ENCODE results near the gene USP31.

USP31 gene

DNA sequence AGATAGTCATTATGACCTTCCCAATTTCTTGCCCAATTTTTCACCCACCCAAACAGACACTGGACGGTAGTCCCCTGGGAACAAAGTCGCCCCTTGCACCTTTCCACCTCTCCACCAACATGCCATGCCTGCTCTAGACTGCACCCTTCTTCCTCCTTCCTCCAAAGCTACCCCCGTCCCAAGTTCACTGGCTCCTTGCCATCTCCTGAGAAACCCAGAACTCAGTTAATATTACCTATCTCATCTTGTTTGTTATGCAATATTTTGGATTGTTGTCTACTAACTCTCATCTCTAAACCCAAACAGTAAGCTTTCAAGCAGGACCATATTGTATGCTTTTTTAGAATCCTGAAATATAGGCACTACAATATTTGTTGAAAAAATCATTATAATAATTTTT lies 63.3 kb downstream of the USP31 start:
- no peak for DNase-seq

DNA sequence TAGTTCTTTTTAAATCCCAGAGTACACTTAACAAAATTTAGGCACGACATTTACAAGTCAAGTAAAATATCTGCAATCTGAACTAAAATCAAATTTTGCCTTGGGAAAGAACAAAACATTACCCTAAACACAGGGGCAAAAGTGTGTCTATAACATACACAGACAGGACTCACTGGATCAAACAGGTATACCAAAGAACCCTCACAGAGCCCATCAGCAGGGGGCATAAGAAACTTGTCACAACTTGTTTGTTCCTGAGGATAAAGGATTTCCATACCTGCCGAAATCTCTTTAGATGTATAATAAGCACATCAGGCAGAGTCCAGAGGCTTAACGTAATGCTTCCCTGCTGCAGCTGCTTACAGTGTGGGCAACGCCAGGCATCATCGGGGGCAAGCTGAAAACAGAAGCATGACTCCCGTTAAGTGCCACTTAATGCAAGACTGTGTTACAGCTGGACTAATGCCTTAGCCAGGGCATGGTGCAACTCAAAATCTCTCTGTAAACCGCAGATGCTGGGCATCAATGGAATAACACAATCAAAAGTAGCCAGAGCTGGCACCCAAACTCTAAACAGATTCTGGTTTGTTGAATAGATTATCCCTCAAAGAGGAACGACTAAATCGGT lies 67.0 kb downstream of the USP31 start:
- no peak for DNase-seq

DNA sequence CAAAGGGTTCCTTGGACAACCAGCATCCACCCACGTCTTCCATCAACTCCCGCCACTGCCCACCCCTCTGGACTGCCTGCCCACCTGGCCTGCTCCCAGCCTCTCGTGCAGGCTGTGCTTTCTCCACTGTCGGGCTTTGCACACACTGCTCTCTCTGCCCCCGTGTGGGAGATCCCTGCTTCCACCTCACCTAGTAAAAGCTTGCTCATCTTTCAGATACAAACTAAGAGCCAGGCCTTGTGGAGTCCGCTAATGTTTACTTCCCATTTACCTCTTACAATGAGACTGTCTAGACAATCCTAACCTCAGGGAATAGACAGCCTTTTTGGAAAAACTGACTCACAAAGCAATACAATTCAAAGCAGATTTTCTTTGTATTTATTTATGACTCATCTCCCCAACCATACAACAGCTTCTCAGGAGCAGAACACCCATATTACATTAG lies 67.6 kb downstream of the USP31 start:
- no peak for DNase-seq

DNA sequence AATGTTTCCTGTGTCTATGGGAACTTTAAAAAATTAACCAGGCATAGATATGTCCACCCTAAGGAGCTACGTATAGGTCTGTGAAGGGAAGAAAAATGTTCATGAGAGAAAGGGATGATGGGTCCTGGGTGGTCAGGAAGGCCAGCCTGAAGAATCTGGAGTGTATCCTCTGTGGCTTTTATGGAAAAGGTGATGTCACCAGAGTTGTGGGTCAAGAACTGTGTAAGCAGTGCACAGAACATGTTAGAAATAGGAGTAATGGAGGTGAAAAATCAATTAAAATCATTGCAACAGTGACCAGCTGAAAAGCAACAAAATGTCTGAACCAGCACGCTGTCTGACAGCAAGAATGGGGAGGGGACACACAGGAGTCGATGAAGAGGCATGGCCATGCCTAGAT lies 68.5 kb downstream of the USP31 start:
- no peak for DNase-seq

DNA sequence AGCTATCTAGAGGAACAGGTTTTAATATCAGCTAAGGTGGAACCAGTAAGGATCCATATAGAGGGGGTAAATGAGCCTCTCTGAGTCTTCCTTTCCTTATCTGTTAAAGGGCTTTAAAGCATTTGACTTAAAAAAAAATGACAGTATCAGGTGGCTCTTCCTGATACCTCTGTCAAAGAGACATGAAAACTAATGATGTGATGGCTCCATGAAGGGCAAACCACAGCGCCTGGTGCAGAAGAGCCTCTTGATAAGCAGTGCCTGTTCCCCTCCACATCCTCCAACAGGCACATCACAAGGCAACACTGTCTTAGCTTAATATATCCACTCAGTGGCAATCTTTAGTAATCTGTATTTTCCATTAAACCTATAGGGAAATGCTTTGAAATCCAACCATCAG lies 68.9 kb downstream of the USP31 start:
- no peak for DNase-seq

DNA sequence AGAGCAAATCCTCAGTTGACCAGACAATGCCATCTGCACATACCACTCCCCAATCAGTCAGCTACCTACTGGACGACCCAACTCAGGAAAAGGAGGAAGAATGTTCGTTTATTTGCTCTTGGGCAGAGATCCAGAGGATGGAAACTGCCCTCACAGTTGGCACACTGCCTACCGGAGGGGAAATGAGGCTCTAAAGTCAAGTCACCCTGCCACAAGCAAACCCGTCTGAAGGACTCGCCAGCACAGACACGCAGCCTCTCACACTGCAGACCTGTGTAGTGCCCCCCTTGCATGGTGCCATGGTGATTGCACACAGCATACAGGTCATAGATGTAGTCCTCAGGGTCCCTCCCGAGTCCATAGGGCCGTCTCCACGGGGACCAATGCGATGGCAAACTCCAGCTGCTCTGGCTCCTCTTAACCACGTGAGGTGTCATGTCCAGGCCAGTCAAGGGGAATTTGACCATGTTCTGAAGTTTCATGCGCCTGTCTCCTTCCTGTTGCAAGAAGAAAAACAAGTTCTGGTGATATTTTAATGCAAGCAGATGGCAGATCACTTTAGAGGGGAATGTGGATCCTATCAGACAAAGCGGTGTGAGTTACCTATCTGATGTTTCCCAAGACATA lies 69.5 kb downstream of the USP31 start:
- DNase-seq: no peak

DNA sequence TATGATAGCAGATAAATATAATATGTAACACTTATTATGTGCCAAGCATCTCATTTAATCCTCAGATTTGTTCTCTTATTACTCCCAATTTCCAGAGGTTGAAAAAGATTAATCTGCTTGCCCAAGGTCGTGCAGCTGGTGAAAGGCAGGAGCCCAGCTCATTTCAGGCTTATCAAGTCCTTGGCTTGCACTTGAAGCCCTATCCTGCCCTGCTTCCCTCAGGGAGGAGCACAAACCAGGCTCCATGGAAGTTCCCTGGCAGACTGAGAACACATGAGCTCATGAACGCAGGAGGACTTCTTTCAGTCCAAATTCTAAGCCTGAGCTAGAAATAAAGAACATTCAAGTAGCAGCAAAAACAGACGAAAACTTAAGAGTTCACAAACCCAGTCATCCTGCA lies 74.8 kb downstream of the USP31 start:
- no peak for DNase-seq

DNA sequence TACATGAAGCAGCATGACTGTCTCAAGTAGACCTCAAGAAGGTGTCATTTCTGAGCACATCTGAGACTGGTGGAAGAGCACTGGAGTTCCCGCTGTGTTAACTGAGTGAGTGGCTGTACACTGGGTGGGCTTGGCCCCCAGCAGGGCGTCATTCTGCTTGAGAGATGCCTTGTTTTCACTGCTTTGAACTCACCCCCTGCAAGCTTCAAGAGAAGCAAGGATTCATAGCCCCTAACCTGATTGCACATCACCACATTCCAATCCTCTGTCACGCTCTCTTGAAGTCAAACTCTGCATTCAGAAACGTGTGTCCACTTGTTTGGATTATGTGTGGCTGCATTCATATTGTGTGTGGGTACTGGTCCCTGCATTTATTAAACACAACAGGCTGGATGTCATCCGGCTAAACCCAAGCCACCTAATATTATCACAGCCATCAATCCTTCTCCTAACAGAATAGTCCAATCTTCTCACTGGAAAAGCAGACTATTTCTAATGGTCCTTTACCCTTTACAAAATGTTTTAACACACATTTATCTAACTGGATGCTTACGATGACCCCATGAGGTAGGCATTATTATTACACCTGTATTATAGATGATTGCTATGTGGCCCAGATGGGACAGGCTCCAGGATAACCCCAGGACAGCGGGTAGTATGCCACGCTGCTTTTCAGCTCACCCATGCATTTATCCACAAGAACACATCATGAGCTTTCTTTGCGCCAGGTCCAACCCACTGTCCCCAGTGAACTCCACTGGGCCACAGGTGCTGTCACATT lies 76.3 kb downstream of the USP31 start:
- no peak for DNase-seq

DNA sequence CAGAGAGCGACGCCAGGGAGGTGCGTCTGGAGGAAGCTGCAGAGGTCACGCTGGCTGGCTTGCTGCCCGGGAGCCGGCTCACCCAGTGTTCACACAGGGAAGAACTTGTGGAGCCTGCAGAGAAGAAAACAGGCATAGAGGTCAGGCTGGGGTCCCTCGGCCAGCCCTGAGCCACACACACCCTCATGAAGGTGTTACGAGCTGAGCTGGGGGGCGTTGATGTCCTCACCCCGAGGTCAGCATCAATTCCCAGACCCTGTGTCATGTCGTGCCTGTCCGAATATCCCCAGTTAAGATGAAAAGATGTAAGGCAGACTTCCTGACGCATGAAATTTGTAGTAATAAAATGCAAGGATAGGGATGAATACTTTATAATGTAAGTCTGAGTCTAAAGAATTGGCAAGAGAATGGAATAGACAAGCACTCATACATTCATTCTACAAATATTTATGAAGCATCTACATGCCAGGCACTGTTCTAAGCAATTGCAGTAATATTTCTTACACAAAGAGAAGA lies 77.1 kb downstream of the USP31 start:
- DNase-seq: no peak

DNA sequence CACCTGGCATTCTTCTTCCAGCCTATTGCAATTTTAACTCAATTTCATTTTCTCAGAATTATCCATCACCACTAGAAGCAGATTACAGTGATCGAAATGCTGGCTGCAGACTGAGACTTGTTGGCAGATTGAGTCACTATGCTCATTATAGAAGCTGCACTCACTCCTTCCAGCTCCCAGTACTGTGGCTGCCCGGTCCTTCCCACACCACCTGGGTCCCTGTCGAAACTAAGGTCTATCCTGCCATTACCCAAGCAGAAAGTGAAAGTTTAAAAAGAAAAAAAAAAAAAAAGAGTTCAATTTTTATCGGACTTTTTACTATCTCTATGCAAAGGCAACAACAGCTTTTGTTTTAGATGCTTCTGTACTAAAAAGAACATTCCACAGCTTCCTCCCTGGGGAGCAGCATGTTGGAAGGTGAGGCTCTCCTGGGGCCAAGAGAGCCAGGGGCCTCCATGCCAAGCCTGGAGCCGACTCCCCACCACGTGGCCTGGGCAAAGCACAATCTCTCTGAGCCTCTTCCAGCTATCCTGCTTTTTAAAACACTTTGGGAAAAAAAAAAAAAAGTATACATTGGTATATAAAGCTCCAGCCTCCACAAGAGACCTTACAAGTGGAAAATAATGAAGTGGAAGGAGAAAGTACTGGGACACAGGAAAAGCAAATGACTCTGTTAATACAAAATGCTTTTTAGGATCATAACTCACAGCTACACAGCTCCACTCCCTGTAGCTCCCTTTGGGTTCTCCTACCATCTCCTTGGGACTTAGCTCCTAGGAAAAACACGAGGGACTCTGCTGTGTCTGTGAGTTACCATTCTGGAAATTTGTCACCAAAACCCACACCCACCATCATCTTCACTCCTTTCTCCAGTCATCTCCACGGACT lies 77.8 kb downstream of the USP31 start:
- DNase-seq: no peak

DNA sequence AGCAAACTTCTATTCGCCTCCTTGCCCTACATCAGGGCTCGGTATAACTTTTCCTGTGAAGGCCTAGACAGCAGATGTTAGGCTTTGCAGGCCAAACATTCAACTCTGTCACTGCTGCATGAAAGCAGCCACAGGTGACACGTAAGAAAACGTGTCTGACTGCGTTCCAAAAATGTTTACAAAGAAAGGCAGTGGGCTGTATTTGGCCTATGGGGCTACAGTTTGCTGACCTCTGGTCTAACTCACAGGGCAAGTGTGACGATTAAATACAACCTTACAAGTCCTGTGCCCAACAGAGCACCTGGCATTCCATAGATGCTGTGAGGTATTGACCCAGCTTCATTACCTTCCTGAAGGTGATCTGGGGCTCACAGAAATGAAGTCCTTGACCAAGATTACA lies 79.4 kb downstream of the USP31 start:
- DNase-seq: no peak

DNA sequence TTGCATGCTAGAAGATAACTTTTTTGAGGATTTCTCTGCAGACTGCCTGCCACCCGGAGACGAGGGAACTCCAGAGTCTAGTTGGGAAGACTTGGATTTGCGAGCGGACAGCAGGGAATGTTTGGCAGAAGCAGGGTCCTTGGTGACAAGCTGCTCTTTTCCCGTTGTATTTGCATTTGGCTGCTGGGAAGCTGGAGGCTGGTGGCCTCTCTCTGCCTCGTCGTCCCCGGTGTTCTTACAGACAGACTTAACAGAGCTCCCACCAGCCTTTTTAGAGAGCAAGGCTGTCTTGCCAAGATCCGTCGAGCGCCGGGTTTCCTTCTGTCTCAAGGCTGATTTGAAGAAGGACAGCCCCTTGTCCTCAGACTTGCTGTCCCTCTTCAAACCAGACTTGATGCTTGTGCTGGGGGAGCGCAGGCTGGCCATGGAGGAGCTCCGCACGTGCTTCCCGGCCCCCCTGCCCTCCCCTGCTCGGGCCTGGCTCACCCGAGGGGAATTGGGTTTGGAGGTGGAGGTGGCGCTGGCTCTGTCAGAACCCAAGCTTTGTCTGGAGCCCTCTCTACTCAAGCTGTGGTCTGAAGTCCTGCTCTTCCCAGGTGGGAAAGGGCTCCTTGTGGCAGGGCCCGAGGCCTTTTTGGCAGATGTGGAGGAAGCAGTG lies 81.0 kb downstream of the USP31 start:
- no peak for DNase-seq

DNA sequence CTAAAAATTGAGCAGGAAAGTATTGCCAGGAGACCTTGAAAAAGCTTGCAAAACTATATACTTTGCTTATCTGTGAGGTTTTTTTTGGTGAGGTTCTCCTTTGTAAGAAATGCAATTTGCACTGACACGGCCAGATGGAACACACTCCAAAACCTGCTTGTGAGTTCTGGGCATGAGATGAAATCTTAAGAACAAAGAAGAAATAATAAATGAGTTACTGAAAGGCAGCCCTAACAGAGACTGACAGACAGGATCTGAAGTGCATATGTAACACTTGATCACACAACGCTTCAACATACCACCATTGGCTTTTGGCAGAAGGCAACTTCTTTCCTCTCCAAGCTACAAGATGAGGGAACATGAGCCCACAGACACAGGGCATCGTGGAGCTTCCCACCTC lies 82.6 kb downstream of the USP31 start:
- DNase-seq: no peak

DNA sequence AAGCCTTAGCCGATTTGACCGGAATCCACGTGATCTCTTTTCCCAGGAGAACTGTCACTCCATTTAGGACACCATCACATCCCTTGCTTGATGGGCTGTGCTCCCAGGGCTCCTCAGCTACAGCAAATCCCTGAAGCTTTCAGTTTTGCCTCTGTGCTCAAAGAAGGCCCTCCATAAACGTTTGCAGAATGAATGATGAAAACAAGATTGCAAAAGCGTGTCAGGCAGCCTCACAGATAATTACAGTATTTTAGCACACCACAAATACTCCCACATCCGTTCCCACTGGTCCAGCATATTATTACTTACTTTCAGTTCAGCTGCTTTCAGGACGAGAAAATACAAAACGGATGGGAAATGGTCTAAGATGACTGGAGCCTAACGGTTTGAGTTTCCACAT lies 84.6 kb downstream of the USP31 start:
- no peak for DNase-seq

DNA sequence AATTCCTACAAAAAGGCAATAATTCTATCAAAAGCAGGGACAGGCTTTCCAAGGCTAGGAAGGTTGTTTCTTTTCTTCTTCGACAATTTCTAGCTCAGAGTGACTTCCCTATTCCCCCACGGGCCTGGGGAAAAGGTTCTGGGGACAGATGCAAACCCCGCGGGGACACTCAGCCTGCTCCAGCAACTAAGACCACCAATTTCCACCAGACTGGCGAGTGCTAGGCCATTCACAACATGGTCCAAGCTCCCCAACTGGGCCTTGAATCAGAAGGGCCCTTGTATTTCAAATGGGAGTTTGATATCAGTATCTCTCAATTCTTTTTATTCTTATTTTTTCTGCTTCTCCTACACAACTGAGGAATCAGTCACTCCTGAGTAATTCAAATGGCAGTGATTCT lies 86.7 kb downstream of the USP31 start:
- DNase-seq: no peak

DNA sequence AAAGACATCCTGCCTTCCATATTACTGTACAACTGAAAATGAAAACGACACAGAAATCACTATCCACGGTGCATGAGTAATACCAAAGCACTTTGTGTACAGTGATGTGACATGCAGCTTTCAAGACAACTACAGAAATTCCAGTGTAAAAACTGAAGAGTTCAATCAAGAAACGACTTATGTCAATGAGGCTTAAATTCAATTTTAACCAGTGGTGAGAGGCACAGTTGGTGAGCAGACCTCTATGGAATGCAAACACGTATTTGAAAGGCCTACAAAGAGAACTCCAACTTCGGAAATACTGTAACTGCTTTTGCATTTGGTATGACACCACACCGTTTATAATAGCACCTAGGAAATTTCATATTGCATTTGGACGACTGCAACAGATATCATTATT lies 87.6 kb downstream of the USP31 start:
- DNase-seq: no peak

DNA sequence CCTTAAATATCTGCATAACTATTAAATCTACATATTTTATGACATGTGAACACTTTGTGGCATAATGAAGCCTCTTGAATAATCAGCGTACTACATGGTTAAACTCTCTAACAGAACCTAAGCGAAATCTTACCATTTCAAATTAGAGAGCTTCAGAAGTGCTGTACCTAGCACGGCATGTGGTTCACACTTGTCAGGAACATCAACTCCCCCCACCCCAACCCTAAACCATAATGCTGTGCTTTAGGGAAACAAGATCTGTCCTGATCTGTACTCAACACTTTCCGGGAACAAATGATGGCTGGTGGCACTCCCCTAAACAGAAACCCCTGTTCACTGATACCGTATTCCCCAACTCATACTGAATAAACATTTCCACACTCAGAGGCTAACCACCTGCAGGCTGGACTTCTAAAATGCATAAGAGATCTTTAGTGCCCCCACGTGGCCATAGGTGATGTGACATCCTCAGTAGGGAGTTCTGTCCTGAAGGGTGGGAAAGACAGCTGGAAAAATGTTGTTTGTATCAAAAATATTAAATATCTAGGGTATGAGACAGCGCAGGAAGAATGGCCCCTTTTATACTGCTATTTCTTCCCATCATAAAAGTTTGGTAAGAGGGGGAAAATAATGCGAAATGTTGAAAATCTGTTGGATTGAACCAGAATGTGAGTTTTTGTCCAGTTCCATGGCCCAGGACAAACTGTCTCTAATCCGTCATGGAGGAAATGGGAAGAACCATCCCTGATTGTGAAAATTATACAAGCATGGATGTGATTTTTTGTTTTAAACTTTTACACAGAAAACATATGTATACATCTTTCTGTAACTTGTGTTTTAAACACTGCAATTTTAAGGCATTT lies 88.6 kb downstream of the USP31 start:
- DNase-seq: no peak

DNA sequence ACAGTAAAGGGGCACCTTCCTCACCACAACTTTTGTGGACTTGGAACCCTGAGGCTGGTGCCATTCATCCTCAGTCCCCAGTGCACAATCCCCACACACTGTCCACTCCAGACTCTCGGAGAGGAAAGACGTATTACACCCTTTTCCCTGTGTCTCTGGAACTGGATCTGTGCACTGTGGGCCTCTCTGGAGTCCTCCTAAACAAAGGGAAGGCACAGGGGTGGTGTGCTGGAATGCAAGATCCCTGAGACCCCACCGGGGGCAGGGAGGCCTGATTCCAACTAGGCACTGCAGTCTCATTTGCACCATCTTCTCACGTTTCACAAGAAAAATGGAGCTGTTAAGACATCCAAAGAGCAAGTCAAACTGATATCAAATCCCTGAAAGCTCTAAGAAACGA lies 89.8 kb downstream of the USP31 start:
- DNase-seq: no peak

DNA sequence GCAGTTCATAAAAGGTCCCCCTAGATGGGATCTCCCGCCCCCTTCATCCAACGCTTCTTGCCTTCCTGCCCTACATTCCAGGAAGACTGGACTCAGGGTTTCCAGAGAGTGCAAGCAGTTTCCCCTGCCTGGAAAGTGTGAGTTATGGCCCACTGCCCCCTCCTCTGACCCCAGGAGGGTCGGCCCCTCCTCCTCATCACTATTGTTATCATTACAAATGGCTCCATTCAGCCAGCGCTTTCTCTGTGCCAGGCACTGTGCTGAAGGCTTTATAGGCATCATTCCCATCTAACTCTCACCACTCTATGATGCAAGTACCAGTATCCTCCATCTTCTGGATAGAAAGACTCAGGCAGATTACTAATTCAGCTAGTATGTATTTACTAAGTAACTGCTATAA lies 90.7 kb downstream of the USP31 start:
- DNase-seq: no peak

DNA sequence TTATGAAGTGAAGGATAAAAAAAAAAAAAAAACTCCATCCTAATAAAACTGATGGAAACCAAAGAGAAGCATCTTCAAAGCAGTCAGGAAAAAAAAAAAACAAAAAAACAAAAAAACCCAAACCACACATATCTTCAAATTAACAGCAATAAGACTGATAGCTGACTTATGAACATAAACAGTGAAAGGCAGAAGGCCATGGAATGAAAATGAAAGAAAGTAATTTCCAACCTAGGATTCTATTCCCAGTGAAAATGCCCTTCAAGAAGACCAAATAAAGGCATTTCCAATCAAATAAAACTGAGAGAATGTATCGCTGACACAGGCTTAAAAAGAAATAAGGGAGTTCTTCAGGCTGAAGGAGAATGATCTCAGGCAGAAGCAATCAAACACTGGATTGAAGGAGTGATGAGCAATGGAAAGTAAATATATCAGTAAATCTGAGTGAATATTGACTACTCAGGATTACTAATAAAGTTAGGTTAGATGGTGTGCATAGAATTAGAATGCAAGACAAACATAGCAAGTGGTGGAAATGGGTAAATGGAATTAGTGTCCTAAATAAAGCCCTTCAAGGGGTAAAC lies 92.1 kb downstream of the USP31 start:
- no peak for DNase-seq

DNA sequence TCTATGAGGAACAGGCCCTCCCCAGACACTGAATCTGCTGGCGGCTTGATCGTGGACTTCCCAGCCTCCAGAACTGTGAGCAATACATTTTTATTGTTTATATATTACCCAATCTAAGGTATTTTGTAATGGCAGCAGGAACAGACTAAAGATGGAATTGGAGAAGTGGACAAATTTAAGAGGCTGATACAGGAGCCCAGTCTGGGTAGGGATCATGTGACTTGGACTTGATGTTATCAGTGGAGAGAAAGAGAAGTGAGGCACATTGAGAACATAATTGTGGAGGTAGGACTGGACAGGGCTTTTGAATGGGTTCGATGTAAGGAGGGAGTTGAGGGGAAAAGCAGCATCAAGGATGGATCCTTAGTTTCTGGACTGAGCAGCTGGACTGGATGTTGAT lies 93.8 kb downstream of the USP31 start:
- no peak for DNase-seq
